GM19328 (cell line): ENCODE measurements around the gene MYMK.

Experiments used
- ATAC-seq: cut with Tn5 transposase; IDR thresholded peaks from one replicate; pipeline ENCODE4 v1.9.1; 2021; ENCODE audit warnings: mild to moderate bottlenecking, moderate library complexity; ENCODE audit not compliant: unreplicated experiment

Gene MYMK

DNA sequence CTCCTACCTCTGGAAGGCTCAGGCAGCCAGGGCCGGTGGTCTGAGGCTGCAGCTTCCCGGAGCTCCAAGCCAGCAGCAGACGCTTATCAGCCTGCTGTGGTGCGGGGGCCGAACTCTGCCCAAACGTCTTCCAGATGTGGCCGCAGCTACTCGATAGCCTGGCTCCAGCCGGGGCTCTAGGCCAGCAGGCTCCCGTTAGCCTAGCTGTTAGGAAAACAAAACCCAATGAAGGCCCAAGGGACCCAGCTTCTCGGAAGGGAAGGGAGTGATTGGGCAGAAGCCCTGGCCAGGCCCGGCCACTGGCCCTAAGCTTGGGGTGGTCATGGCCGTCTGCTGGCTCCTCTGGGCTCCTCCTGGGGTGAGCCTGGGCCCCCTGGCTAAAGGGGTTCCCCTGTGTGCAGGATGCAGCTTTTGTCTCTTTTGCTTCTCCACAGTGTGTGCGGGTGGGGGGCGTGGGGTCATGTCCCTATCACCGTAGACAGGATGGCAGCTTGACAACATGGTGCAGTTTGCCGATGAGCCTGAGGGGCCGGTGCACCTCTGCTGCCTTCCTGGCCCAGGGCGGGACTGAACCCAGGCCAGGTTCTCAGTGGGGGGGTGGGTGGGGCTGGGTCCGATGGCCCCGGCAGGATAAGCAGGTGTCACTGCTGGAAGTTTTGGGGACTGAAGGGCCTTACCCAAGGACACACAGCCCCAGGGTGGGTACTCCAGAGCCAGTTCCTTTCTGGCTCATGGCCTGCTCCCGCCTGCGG lies 18.7 kb downstream of the MYMK start:
- no peak for ATAC-seq

GRCh38 chr9:133505186-133505830 lies 19.5 kb downstream of the MYMK start:
- no peak for ATAC-seq

- ATAC-seq = no peak
These were observed 22.6 kb downstream of the MYMK start for GRCh38 chr9:133502112-133502511.

GRCh38 chr9:133499892-133500270 lies 24.9 kb downstream of the MYMK start:
- ATAC-seq = no peak

GRCh38 chr9:133499132-133499891 lies 25.4 kb downstream of the MYMK start:
- no peak for ATAC-seq

- no peak for ATAC-seq
These were observed 27.6 kb downstream of the MYMK start for GRCh38 chr9:133496861-133497842.

DNA sequence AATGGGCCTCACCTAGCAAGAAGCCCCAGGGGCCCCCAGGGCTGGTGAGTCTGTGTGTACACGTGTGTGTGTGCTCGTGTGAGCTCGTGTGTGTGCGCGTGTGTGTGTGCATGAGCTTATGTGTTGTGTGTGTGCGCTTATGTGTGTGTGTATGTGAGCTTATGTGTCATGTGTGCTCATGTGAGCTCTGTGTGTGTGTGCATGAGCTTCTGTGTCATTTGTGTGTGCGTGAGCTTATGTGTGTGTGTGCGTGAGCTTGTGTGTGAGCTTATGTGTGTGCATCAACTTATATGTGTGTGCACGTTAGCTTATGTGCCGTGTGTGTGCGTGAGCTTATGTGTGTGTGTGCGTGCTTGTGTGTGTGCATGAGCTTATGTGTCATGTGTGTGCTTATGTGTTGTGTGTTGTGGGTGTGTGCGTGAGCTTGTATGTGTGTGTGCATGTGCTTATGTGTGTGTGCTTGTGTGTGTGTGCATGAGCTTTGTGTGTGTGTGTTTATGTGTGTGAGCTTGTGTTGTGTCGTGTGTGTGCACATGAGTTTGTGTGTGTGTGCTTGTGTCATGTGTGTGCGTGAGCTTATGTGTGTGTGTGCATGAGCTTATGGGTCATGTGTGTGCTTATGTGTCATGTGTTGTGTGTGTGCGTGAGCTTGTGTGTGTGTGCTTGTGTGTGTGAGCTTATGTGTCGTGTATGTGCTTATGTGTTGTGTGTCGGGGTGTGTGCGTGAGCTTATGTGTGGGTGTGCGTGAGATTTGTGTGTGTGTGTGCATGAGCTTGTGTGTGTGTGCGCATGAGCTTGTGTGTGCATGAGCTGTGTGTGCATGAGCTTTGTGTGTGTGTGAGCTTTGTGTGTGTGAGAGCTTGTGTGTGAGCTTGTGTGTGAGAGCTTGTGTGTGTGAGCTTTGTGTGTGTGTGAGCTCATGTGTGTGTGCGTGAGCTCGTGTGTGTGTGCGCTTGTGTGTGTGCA lies 29.1 kb downstream of the MYMK start:
- no peak for ATAC-seq

DNA sequence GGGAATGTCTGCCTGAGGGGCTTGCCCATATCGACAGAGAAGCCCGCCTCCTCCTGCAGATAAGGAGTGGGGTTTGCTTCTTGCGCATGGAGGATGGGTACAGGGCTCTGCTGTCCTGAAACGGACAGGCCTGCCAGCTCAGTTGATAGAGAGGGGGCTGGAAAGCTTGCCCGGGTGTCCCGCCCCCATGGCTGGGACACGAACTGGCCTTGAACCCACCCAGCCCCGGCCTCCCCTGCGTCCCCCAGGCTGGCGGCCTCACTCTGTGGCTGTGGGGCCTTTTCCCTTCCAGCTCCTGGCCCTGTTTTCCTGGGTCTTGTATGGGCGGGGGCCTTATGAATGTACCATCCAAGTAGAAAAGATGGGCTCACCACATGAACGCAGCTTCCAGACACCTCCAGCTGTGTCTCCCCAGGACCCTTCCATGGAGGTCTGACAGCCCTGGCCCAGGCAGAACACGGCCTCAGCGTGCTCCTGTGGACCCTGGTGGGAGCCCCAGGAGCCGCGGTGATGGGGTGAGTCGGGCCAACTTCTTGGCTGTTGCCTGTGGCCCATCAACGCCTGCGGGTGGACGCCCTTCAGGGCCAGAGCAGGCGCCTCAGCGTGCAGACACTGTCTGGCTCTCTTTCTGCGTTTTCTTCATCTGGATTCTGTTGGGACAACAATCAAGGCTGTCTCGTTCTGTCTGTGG lies 30.0 kb downstream of the MYMK start:
- no peak for ATAC-seq

- ATAC-seq = no peak
These were observed 30.8 kb downstream of the MYMK start for GRCh38 chr9:133493845-133494540.

GRCh38 chr9:133493428-133493827 lies 31.3 kb downstream of the MYMK start:
- no peak for ATAC-seq

DNA sequence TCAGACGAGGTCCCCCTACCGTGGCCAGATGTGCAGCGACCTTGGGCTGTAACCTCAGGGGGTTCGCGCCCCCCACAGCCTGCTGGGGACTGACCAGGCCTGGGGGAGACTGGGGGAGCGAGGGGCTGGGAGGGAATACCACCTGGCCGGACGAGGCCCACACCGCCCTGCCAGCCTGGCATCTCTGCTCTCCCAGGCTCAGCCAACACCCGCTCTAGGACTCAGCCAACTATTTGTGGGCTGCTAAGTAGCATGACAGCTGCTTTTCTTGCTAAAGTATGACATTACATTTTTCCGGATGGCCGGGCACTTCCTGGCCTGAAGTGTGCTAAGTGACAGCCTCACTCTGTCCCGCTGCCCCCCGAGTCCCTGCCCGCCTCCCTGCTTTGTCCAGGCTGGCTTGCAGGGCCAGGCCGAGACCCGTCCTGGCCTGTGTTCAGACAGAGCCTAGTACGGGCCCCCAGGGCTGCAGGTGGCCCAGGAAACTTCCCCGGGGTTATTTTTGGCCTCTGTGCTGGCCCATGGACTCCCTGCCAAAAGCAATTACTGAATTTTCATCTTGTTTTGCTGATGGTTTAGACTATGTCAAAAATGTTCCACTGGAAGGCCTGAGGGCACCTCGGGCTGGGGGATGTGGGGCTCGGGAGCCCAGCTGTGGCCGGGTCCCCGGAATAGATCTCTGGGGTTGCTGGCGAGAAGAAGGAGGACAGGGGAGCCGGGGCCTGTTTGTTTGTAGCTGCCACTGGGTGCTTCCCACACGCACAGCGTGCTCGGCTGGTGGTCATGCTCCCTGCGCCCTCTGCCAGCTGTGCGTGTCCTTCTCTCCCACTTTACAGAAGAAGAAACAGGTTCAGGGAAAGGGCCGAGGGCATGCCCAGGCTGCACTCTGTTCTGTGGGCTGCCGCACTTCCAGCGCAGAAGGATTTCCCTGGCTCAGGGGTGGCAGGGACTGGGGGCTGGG lies 32.4 kb downstream of the MYMK start:
- ATAC-seq = no peak

GRCh38 chr9:133491656-133491925 lies 33.2 kb downstream of the MYMK start:
- ATAC-seq = no peak

GRCh38 chr9:133490865-133491655 lies 33.7 kb downstream of the MYMK start:
- ATAC-seq = no peak

DNA sequence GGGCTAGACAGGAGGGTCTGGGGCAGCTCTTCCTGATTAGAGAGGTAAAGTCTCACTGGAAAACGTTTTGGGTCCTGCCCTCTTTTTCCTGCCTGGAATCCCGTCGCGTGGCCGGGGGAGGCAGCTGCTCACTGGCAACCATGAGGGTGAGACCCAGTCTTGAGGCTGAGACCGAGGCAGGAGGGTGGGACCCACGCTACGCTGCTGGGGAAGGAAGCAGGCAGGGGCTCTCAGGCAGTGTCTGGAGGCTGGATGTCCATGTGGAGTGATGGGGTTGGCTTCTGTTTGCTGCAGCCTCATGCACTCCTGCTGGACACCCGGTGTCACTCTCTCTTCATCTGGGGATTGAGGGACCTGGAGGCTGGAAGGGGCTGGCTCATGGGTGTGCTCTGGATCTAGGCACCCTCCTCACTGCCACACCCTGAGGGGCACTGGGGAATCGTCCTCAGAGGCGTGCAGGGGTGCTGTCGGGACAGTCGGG lies 34.5 kb downstream of the MYMK start:
- ATAC-seq = no peak

- ATAC-seq = no peak
These were observed 35.2 kb downstream of the MYMK start for GRCh38 chr9:133489253-133490190.
